ENCODE data around the gene PHACTR4.
"Not testable (repeated sequence)": the region's sequence is repeated elsewhere in the genome, so short reads cannot be mapped to it uniquely, and the experiment has no call there.

PHACTR4 gene

DNA sequence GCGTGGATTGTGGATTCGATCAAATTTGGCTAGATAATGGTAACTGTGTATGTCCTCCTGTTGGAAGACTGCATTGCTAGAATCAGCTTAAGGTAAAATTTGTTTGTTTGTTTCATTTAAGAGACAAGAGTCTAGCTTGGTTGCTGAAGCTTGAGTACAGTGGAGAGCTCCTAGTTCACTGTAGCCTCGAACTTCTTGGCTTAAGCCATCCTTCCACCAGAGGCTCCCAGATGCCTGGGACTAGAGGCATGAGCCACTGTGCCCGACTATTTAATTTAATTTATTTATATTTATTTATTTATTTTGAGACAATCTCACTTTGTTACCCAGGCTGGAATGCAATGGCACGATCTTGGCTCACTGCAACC is 1.5 kb downstream of the PHACTR4 start:
- DNase-seq (ENCODE audit: low read depth) = no peak

DNA sequence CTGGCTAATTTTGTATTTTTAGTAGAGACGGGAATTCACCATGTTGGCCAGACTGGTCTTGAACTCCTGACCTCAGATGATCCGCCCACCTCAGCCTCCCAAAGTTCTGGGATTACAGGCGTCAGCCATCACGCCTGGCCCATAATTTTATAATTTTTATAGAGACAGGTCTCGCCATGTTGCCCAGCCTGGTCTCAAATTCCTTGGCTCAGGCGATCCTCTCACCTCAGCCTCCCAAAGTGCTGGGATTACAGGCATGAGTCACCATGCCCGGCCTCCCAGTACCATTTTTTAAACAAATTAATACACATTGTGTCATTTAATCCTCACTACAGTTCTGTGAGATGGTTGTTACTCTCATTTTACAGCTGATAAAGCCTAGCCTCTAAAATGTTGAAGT is 3.9 kb downstream of the PHACTR4 start:
- not testable (repeated sequence) for DNase-seq (ENCODE audit: low read depth)

DNA sequence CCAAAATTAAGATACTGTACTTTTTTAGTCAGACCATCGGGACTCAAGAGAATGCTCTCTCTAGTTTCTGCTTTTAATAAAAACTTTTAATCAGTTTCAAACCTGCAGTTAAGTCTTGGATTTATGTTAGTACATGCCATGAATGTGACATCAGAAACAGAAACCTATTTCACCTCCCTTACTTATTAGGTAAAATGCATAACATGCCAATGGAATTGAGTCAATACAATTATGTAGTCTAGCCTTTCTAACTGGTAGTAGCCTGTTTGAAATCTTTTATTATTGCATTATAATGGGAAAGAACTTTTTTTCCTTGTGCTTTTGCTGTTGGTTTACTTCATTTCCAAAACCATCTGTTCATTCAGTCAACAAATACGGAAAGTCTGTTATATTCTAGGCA is 4.8 kb downstream of the PHACTR4 start:
- no peak for DNase-seq (ENCODE audit: low read depth)

DNA sequence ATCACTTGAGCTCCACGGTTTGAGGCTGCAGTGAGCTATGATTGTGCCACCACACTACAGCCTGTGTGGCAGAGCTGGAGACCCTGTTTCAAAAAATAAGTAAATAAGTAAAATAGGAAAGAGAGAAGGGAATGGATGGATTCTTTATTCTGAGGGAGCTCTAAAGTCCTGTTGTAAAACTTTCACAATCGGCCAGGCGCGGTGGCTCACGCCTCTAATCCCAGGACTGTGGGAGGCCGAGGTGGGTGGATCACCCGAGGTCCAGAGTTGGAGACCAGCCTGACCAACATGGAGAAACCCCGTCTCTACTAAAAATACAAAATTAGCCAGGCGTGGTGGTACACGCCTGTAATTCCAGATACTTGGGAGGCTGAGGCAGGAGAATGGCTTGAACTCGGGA is 6.1 kb downstream of the PHACTR4 start:
- not testable (repeated sequence) for DNase-seq (ENCODE audit: low read depth)

DNA sequence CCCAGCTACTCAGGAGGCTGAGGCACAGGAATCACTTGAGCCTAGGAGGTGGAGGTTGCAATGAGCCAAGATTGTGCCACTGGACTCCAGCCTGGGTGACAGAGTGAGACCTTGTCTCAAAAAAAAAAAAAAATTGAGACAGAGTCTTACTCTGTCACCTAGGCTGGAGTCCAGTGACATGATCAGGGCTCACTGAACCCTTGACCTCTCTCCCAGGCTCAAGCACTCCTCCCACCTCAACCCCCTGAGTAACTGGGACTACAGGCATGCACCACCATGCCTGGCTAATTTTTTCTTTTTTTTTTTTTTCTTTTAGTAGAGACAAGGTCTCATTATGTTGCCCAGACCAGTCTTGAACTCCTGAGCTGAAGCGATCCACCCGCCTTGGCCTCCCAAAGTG is 6.7 kb downstream of the PHACTR4 start:
- not testable (repeated sequence) for DNase-seq (ENCODE audit: low read depth)

DNA sequence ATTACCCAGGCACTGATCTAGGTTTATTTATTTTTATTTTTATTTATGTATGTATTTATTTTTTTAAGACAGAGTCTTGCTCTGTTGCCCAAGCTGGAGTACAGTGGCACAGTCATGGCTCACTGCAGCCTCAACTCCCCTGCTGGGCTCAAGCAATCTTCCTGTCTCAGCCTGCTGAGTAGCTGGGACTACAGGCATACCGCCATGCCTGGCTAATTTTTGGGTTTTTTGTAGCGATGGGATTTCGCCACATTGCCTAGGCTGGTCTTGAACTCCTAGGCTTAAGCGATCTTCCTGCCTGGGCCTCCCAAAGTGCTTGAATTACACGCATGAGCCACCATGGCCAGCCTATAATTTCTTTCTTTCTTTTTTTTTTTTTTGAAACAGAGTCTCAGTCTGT is 9.4 kb downstream of the PHACTR4 start:
- no peak for DNase-seq (ENCODE audit: low read depth)

DNA sequence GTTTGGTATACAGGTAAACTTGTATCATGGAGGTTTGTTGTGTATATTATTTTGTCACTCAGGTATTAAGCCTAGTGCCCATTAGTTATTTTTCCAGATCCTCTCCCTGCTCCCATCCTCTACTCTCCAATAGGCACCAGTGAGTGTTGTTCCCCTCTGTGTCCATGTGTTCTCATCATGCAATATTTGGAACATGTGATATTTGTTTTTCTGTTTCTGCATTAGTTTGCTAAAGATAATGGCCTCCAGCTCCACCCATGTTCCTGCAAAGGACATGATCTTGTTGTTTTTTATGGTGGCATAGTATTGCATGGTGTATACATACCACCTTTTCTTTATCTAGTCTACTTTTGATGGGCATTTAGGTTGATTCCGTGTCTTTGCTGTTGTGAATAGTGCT is 10.9 kb downstream of the PHACTR4 start:
- DNase-seq (ENCODE audit: low read depth) = no peak

DNA sequence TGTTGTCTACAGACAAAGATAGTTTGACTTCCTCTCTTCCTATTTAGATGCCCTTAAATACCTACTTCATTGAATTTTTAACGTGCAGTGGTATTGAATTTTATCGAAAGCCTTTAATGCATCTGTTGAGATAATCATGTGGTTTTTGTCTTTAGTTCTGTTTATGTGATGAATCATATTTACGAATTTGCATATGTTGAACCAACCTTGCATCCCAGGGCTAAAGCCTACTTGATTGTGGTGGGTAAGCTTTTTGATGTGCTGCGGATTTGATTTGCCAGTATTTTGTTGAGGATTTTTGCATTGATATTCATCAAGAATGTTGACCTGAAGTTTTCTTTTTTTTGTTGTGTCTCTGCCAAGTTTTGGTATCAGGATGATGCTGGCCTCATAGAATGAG is 14.2 kb downstream of the PHACTR4 start:
- DNase-seq (ENCODE audit: low read depth) = not testable (repeated sequence)

DNA sequence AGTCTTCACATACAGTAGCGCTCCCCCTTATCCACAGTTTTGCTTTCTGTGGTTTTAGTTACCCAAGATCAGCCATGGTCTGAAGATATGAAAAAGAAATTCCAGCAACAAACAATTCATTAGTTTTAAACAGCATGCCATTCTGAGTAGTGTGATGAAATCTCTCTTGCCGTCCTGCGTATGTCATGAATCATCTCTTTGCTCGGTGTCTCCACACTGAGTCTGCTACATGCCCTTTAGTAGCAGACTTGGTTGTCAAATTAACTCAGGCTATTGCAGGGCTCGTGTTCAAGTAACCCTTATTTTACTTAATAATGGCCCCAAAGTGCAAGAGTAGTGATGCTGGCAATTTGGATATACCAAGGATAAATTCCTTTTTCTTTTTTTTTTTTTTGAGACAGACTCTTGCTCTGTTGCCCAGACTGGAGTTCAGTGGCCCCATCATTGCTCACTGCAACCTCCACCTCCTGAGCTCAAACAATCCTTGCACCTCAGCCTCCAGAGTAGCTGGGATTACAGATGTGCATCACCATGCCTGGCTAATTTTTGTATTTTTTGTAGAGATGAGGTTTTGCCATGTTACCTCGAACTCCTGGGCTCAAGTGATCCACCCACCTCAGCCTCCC is 22.6 kb downstream of the PHACTR4 start:
- no peak for DNase-seq (ENCODE audit: low read depth)

DNA sequence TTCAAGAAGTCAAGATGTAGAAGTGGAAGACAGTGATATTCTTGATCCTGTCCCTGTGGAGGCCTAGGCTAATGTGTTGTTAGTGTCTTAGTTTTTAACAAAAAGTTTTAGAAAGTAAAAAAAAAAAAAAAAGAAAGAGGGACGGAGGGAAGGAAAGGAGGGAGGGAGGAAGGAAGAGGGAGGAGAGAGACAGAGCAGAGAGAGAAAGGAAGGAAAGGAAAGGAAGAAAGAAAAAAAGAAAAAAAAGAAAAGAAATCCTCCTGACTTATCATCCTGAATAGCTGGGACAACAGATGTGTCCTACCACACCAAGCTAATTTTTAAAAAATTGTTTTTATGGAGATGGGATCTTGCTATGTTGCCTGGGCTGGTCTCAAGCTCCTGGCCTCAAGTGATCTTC is 24.6 kb downstream of the PHACTR4 start:
- no peak for DNase-seq (ENCODE audit: low read depth)

DNA sequence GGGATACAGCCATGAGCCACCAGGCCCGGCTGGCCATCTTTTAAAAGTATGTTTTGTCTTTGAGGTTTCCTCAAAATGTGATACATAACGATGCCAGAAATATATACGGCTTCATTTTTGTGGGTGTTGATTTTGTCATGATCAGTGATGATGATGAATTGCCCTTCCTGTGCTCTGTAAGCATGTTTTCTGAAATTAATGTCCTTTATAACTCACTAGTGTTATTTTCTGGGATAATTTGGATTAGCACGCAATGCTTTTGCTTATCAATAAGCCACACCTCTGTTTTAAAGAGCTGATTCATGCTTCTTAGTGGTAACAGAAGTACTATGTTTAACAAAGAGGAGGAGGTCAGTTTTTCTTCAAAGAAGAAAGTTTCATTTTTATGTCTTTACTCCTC is 25.6 kb downstream of the PHACTR4 start:
- no peak for DNase-seq (ENCODE audit: low read depth)

DNA sequence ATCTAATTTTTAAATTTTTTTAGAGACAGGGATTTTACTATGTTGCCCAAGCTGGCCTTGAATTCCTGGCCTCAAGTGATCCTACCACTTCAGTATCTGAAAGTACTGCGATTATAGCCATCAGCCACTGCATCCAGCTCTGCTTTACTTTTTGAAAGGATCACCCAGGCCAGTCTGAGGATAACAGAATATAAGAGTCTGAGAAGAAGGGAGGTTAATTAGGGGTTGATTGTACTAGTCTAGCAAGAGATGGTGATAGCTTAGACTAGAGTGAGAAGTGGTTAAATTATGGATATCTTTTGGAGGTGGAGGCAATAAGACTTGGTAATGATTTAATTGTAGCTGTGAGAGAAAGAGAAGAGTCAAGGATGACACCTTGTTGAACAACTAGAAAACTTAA is 32.2 kb downstream of the PHACTR4 start:
- DNase-seq (ENCODE audit: low read depth) = no peak

DNA sequence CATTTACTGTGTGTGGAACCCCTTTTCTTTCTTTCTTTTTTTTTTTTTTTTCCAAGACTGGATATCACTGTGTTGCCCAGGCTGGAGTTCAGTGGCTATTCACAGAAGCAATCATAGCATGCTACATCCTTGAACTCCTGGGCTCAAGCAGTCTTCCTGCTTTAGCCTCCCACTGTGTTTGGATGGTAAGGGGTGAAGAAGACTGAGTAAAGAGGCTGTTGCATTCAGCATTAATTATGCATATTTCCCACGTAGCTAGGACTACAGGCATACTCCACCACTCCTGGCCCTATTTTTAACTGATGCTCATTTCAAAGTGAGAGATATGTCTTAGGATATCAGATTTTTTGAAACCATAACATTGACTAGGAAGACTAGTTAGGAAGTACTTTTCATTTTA is 39.5 kb downstream of the PHACTR4 start:
- no peak for DNase-seq (ENCODE audit: low read depth)

DNA sequence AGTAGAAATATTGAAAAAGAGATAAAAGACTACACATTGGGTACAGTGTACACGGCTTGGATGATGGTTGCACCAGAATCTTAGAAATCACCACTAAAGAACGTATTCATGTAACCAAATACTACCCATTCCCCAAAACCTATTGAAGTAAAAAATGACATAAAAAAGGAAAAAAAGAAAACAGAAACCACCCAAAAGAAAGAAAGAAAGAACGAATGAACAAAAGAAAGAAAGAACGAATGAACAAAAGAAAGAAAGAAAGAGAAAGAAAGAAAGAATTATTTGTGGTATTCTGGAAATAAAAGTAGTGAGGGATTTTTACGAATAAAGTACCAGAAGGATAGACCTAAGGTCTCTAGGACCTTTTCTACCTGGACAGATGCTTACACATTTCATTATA is 42.1 kb downstream of the PHACTR4 start:
- no peak for DNase-seq (ENCODE audit: low read depth)

DNA sequence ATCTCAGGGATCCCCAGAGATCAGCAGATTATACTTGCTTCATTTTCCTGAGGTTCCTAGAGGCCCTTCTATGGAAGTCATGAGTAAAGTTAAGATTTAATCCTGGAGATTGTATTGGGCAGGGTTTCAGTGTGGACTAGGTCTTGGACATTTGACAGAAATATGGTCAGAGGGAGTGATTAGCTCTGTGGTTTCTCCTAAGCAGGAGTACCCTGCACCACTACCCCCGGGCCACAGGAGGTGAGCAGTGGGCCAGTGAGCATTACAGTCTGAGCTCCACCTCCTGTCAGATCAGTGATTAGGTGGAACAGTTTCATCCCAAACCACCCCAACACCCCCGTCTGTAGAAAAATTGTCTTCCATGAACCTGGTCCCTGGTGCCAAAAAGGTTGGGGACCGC is 43.2 kb downstream of the PHACTR4 start:
- no peak for DNase-seq (ENCODE audit: low read depth)

DNA sequence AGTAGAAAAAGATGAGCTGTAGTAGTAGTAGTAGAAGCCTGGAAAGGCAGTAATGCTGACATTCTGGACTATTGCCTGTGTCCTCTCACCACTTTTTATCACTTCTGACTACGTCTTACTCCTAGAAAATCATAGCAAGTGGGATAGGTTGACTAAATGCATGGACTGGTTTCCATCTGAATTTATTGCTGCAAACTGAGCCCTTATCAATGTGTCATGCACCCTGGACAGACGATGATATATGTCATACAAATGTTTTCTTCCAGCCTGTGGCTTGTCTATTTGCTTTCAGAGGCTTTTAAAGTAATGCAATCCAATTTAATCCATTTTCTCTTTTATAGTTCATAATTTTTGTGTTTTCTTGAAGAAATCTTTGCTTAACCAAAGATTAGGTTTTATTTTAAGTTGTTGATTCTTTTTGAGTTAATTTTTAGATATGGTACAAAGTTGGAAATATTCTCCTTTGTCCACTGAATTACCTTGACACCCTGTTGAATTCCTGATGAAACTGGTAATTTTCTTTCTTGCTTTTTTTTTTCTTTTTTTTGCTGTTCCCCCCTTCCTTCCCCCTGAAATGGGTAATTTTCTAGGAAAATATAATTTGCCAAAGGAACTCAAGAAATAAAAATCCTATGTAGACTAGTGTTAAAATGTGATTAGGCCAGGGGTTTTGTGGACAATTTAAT is 47.1 kb downstream of the PHACTR4 start:
- no peak for DNase-seq (ENCODE audit: low read depth)

DNA sequence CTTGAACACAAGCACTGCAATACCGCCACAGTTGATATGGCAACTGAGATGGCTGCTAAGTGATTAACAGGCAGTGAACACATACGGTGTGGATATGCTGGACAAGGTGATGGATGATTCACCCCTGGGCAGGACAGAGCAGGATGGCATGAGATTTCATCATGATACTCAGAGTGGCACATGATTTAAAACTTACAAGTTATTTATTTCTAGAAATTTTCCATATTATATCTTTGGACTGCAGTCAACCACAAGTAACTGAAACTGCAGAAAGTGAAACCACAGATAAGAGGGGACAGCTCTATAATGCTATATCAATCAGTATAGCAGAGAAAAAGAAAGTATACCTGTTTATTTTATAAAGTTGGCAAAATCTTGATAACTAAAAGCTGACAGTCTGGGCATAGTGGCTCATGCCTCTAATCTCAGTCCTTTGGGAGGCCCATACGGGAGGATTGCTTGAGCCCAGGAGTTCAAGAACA is 47.9 kb downstream of the PHACTR4 start:
- no peak for DNase-seq (ENCODE audit: low read depth)

DNA sequence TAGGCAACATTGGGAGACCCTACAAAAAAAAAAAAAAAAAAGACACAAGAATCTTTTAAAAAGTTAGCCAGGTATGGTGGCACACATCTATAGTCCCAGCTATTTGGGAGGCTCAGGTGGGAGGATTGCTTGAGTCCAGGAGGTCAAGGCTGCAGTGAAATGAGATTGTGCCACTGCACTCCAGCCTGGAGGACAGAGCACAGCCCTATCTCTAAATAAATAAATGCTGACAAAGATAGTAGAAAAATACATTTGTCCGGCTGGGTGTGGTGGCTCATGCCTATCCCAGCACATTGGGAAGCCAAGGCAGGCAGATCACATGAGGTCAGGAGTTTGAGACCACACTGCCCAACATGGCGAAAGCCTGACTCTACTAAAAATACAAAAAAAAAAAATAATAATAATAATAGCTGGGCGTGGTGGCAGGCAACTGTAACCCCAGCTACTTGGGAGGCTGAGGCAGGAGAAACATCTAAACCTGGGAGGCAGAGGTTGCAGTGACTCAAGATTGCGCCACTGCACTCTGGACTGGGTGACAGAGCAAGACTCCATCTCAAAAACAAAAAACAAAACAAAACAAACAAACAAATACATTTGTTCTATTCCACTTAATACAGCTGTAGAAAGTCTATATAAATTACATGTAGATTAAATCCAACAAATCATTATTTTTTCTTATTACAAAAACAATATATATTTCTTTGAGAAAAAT is 48.5 kb downstream of the PHACTR4 start:
- no peak for DNase-seq (ENCODE audit: low read depth)

DNA sequence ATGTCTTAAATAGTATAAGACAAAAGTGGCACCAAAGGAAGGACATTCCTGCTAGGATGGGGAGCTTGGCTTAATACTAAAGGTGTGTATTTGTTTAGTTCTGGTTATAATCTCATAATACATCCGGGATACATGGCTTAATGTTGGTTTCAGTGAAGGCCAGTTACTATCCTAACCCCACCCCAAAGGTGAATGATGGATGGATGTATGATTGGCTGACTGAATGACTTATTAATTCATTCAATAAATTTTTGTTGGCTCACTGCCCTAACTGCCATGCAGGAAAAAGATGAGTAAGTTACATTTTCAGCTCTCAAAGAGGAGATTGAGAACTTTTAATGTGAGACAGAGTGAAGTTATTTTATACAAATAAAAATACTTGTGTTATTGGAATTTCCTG is 52.2 kb downstream of the PHACTR4 start:
- no peak for DNase-seq (ENCODE audit: low read depth)

DNA sequence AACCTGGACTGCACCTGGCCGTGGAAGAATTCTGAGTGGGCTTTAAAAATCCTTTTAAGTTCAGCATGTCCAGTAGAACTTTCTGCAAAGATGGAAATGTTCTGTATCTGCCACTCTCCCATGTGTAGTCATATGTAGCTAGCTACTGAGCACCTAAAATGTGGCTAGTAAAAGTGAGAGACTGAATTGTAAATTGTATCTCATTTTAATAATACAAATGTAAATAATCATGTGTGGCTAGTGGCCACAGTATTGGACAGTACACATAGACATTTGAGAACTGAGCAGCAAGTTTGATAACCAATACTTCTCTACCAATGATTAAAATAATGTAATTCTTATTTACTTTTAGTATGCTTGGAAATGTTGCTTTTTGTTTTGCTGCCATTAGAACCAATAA is 57.3 kb downstream of the PHACTR4 start:
- DNase-seq (ENCODE audit: low read depth) = no peak

DNA sequence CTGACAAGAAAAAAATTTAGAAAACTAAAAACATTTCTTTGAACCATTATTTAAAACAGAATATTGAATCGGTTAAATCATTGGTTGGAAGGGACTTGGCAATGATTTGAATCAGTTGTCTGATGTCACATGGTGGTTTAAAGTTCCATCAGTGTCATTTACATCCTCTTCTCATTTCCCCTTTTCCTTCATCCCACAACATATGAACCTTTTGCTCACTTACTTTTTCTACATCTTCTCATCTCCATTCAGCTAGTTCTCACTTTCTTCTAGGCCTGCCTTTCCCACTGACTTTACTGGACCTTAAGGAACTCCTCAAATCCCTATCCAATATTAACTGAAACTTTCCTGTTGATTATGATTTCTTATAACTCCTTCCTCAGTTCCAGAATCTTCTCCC is 58.5 kb downstream of the PHACTR4 start:
- no peak for DNase-seq (ENCODE audit: low read depth)

DNA sequence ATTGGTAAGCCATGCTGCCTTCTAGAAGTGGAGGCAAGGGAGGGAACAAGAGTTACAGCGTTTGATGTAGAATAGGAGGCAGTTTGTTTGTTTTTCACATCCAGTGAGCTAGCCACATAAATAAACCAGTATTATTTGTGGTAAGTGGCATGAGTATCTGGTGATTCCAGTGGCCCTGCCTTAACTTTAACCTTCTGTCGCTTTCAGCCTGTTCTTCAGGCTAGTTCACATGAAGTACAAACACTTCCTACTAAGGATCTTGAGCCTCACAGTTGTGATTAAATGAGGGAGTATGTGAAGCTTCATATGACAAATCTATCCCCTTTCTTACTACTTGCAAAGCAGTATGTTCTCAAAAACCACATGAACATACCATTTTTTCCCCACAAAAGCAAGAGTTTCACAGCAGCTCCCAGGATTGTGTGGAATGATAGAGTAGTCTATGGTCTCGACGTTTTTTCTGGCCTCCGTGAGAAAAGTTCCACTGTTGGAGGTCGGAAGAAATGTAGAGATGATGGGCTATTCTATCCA is 59.5 kb downstream of the PHACTR4 start:
- DNase-seq (ENCODE audit: low read depth) = no peak

DNA sequence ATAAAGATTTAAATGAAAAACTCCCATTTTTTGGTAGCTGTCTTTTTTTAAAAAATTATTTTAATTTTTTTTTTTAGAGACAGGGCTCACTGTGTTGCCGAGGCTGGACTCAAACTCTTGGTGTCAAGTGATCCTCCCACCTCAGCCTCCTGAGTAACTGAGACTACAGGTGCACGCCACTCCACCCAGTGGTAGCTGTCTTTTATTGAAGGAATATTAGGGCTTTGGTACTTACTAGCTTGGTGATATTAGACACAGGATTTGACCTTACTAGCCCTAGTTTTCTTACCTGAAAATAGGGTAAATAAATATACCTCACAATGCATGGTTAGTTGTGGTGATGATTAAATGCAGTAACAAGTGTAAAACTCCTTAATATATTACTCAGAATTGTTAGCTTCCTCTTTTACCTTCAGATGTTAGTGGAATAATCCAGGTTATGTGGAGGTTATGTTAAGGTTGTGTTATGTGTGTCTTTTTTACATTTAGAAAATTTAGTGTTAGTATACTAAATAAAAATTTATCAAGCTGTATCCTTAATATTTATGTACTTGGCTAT is 66.8 kb downstream of the PHACTR4 start:
- DNase-seq (ENCODE audit: low read depth) = no peak

All from T-helper 22 cell (primary cell).